CD4-positive, alpha-beta T cell treated with Interleukin-4 for 4 hours (primary cell): ENCODE data around the gene RLN2.

Source experiments
- DNase-seq: peaks from one replicate; pipeline ENCODE4 v3.0.0-alpha.2; 2020

RLN2 gene

DNA sequence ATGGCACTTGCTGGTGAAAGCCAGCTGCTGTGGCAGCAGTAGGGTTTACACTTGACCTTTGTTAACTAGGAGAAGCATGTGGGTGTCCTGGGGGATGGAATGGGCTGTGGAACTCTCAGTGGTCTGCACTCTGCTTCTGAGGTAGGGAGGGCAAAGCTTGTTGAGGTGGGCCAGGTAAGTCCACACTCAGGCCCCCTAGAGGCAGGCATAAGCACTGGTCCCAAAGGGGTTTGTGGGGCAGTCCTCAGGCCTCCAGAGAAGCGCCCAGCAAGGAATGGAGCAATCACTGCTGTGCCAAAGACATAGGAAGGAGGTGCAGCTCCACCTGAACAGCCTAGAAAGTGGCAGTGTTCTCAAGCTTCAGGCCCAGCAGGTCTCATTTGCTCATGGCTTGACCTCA is 38.6 kb downstream of the RLN2 start:
- DNase-seq = no peak

DNA sequence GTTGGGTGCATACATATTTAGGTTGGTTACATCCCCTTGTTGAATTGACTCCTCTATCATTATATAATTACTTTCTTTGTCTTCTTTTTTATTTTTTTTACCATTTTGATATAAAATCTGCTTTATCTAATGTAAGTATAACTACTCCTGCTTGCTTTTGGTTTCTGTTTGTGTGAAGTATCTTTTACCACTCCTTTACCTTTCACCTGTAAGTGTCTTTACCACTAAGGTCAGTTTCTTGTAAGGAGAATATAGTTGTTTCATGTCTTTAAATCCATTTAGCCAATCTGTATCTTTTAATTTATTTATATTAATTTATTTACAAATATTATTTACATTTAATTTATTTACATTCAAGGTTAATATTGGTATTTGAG is 40.3 kb downstream of the RLN2 start:
- no peak for DNase-seq

DNA sequence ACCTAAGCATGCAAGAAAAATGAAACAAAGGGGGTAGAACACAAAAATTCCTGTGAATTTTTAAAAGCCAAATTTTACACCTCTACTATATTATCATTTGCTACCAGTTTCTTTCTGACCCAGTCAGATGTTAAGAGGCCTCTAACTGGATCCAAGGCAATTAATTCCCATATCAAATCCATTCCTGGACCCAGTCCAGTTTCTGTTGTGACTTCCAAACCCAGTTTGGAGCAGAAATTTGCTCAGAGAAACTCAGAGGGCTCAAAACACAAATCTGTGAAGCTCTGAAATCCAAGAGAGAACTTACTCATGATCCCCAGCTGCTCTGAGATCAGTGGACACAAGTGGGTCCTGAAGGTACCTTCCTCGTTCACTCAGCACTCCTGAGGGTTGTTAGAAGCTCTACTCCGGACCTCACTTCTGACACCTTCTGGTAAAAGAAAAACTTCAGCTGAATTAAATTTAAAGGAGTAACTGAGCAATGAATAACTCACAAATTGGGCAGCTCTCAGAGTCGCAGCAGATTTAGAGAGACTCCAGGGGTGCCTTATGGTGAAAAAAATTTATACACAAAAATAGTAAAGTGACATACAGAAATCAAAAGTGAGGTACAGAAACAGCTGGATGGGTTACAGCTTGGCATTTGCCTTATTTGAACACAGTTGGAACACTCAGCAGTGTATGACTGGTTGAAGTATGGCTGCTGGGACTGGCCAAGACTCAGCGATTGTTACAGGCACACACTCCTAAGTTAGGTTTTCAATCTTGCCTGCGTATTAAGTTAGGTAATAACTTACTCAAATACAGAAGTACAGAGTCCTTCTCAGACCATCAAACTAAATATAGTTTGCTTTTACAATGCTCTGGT is 40.9 kb downstream of the RLN2 start:
- peak; percentile 3 for DNase-seq
